Measurements from ENCODE around the gene GDF10.

GDF10 gene

GRCh38 chr10:47335906-47336305 lies 35.9 kb downstream of the GDF10 start:
- DNase-seq (ENCODE audit: low spot score): no peak

GRCh38 chr10:47336387-47337134 lies 36.6 kb downstream of the GDF10 start:
- no peak for DNase-seq (ENCODE audit: low spot score)

- no peak for DNase-seq (ENCODE audit: low spot score)
These were observed 37.3 kb downstream of the GDF10 start for GRCh38 chr10:47337310-47337709.

- no peak for DNase-seq (ENCODE audit: low spot score)
These were observed 39.3 kb downstream of the GDF10 start for GRCh38 chr10:47339186-47339735.

- no peak for DNase-seq (ENCODE audit: low spot score)
These were observed 40.0 kb downstream of the GDF10 start for GRCh38 chr10:47339759-47340607.

- DNase-seq (ENCODE audit: low spot score): peak; percentile 88
These were observed 40.7 kb downstream of the GDF10 start for GRCh38 chr10:47340608-47341170.

GRCh38 chr10:47344996-47345870 lies 45.2 kb downstream of the GDF10 start:
- no peak for DNase-seq (ENCODE audit: low spot score)

GRCh38 chr10:47346581-47347302 lies 46.7 kb downstream of the GDF10 start:
- no peak for DNase-seq (ENCODE audit: low spot score)

- no peak for DNase-seq (ENCODE audit: low spot score)
These were observed 47.3 kb downstream of the GDF10 start for GRCh38 chr10:47347303-47347675.

- DNase-seq (ENCODE audit: low spot score): no peak
These were observed 48.2 kb downstream of the GDF10 start, which contains the start of gene RBP3 for GRCh38 chr10:47348138-47348651. TSS of gene RBP3 (plus strand) at chr10:47348363. CDS start at chr10:47348485, 122 bp downstream.

- DNase-seq (ENCODE audit: low spot score): no peak
These were observed 48.9 kb downstream of the GDF10 start for GRCh38 chr10:47348661-47349470.

- no peak for DNase-seq (ENCODE audit: low spot score)
These were observed 49.5 kb downstream of the GDF10 start for GRCh38 chr10:47349516-47349915.

- DNase-seq (ENCODE audit: low spot score): no peak
These were observed 50.0 kb downstream of the GDF10 start for GRCh38 chr10:47349941-47350371.

- no peak for DNase-seq (ENCODE audit: low spot score)
These were observed 51.0 kb downstream of the GDF10 start for GRCh38 chr10:47350671-47351640.

GRCh38 chr10:47351899-47352815 lies 52.2 kb downstream of the GDF10 start:
- DNase-seq (ENCODE audit: low spot score): no peak

GRCh38 chr10:47353351-47353750 lies 53.4 kb downstream of the GDF10 start:
- no peak for DNase-seq (ENCODE audit: low spot score)

GRCh38 chr10:47354165-47354564 lies 54.2 kb downstream of the GDF10 start:
- no peak for DNase-seq (ENCODE audit: low spot score)

Data from GM03348 (cell line).